Calu3 (cell line): ENCODE measurements around the gene BTC. TPM values are rescaled to one million over a fixed set of nuclear protein-coding genes. Genes with fewer than 3 reads are reported as not detected.
A peak's percentile ranks its signal among the peaks of the same experiment; 100 is the strongest.

ENCODE experiments used
- BruUV-seq: library from RNA; stranded (reverse); fragments of 400-500 nt; replicated peaks from 2 replicates; lab custom pipeline; 2021; lab: Mats Ljungman, UMichigan
- CTCF ChIA-PET: fragments of 300-600 bp; sonication (Branson Sonifier 250); formaldehyde crosslinking; loops from one replicate; lab custom pipeline; 2022; ENCODE audit warnings: antibody characterized with exemption; lab: Charles Lee
- DNase-seq: peaks from one replicate; pipeline ENCODE4 v3.0.0; 2022
- H3K27ac Mint-ChIP-seq: one replicate; pipeline ENCODE4 v1.8.0; 2022; ENCODE audit warnings: mixed read lengths; ENCODE audit not compliant: unreplicated experiment
- H3K27me3 Mint-ChIP-seq: one replicate; pipeline ENCODE4 v1.8.0; 2022; ENCODE audit warnings: mixed read lengths; ENCODE audit not compliant: unreplicated experiment
- H3K36me3 Mint-ChIP-seq: one replicate; pipeline ENCODE4 v1.8.0; 2022; ENCODE audit warnings: mild to moderate bottlenecking, moderate library complexity, mixed read lengths; ENCODE audit not compliant: insufficient read depth, unreplicated experiment
- H3K4me1 Mint-ChIP-seq: one replicate; pipeline ENCODE4 v1.8.0; 2022; ENCODE audit warnings: mild to moderate bottlenecking, low read depth, mixed read lengths; ENCODE audit not compliant: unreplicated experiment
- H3K4me3 Mint-ChIP-seq: one replicate; pipeline ENCODE4 v1.8.0; 2022; ENCODE audit warnings: mild to moderate bottlenecking, low read depth, moderate library complexity, mixed read lengths; ENCODE audit not compliant: unreplicated experiment
- H3K9me3 Mint-ChIP-seq: one replicate; pipeline ENCODE4 v1.8.0; 2022; ENCODE audit warnings: low read depth, mixed read lengths; ENCODE audit not compliant: unreplicated experiment
- intact Hi-C: fragments of 100-400 bp; cut with micrococcal nuclease; formaldehyde crosslinking; loops from one replicate; pipeline ENCODE4 v1.10.0; 2022; ENCODE audit not compliant: unreplicated experiment
- total RNA-seq: library from RNA; stranded (reverse); gene quantifications from 2 replicates; pipeline ENCODE4 v1.2.3, GENCODE V29; 2022
- TF ChIP-seq, protein P1 (sequence below): fragments of 200-600 bp; IDR thresholded peaks from one replicate; pipeline ENCODE4 v1.8.0; 2022; ENCODE audit warnings: antibody characterized with exemption; ENCODE audit not compliant: unreplicated experiment

The BTC gene
- total RNA-seq, 1 experiment from 2014 or later = 8.1 TPM

DNA sequence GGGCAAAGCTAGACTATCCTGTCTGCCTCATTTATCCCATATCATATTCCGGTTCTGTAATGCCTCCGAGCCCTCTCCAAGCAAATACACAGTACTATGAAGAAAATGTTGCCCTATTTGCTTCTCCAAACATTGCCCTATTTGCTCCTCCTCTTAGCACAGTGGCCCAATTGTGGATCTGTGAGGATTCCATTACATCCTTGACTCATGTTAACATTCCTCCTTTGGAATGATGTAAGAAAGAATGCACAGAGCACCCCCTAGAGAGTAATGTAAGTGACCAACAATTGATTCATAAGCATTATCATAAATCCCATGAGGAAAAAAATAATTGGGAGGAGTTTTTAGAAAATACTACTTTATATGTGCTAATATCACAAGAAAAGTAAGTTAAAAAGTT lies 11.3 kb upstream of the BTC start:
- TF ChIP-seq, protein P1, sequence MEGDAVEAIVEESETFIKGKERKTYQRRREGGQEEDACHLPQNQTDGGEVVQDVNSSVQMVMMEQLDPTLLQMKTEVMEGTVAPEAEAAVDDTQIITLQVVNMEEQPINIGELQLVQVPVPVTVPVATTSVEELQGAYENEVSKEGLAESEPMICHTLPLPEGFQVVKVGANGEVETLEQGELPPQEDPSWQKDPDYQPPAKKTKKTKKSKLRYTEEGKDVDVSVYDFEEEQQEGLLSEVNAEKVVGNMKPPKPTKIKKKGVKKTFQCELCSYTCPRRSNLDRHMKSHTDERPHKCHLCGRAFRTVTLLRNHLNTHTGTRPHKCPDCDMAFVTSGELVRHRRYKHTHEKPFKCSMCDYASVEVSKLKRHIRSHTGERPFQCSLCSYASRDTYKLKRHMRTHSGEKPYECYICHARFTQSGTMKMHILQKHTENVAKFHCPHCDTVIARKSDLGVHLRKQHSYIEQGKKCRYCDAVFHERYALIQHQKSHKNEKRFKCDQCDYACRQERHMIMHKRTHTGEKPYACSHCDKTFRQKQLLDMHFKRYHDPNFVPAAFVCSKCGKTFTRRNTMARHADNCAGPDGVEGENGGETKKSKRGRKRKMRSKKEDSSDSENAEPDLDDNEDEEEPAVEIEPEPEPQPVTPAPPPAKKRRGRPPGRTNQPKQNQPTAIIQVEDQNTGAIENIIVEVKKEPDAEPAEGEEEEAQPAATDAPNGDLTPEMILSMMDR = no peak
- peak; percentile 10 for DNase-seq
- Mint-ChIP-seq H3K27ac (no peak overlapping the region), H3K27me3 (no peaks in the 10 kb centered on the region), H3K9me3 (no peaks in the 10 kb centered on the region), H3K4me1 (no peaks in the 10 kb centered on the region), H3K36me3 (no peaks in the 10 kb centered on the region), H3K4me3 (no peak overlapping the region)
- intact Hi-C loops = no loop called here
- CTCF ChIA-PET = interaction anchor here (0.6 kb wide), 1 partner anchor 983 kb away, joined by 7 read pairs; no protein-coding TSS in a partner anchor
- BruUV-seq = no TSS peak

DNA sequence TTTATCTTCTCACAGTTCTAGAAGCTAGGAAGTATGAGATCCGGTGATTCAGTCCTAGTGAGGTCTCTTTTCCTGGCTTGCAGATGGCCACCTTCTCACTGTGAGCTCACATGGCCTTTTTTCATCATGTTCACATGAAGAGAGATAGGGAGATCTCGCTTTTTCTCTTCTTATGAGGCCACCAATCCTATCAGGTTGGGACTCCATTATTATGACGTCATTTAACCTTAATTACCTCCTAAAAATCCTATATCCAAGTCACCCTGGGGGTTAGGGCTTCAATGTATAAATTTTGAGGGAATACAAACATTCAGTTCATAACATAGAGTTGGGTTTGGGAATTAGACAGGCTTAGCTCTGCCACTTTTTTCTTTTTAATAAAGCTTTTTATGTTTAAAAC lies 6.0 kb upstream of the BTC start:
- Mint-ChIP-seq H3K4me3 (no peak overlapping the region), H3K27ac (no peak overlapping the region), H3K27me3 (no peaks in the 10 kb centered on the region), H3K9me3 (no peaks in the 10 kb centered on the region), H3K36me3 (no peaks in the 10 kb centered on the region), H3K4me1 (no peaks in the 10 kb centered on the region)
- intact Hi-C loops = no loop called here
- CTCF ChIA-PET = interaction anchor here (0.6 kb wide), 1 partner anchor 16 kb away, joined by 3 read pairs; no protein-coding TSS in a partner anchor
- no TSS peak for BruUV-seq
- TF ChIP-seq, protein P1 = no peak
- DNase-seq = no peak

DNA sequence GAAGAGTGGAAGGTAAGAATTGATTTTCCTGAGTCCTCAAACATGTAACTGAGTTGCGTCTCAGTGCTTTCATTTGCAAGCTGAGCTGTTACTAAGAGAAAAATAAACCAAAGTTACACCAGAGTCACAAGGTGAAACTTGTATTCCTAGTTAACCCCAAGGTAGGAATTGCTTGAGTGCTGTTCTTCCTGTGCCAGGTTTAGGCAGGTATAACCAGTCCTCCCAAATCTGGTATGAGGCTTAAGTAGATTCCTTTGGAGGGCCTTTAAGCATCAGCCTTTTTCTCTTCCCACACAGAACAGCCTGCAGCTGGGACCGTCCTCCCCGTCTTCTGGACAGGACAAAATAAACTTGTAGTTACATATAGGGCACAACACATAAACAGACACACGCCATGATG lies 2.3 kb upstream of the BTC start:
- no TSS peak for BruUV-seq
- no peak for DNase-seq
- CTCF ChIA-PET = no interaction called here
- TF ChIP-seq, protein P1 = no peak
- Mint-ChIP-seq H3K4me3 (no peak overlapping the region), H3K27ac (no peak overlapping the region), H3K36me3 (peaks cover 14% of the 10 kb centered on the region), H3K9me3 (no peaks in the 10 kb centered on the region), H3K27me3 (no peaks in the 10 kb centered on the region), H3K4me1 (peaks cover 14% of the 10 kb centered on the region)
- intact Hi-C loops = loop anchor here (10.0 kb wide), 1 partner anchor 472 kb away; no protein-coding TSS in a partner anchor

DNA sequence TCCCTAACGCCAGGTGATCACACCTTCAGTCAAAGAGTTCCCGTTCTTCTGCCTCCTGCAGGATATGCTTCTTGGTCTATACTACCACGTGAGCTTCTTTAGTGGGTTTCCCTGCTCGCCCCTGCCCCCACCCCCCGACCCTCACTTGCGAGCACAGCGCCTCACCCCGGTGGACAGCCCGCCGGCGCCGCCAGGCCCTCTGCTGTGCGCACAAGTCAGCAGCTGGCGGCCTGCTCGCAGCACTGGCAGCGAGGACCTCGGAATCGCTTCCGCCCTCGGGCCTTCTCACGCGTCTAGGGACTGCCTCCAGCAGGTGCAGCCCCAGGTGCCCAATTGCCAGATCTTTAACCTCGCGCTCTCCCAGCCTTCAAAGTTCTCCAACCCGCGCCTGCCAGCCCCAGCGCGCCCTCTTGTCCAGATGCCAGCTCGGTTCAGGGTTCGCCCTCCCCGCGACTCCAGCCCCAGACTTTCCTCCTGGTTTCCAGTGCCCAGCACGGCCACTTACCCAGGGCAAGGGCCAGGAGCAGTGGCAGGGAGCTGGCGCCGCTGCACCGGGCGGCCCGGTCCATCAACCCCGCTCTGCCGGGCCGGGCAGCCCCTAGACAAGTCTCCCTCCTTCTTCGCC lies 454 bp downstream of the BTC start:
- H3K27me3 Mint-ChIP-seq = no peaks in the 10 kb centered on the region
- H3K27ac Mint-ChIP-seq = peak overlapping the region; percentile 85
- peaks cover 14% of the 10 kb centered on the region for H3K36me3 Mint-ChIP-seq
- BruUV-seq = no TSS peak
- TF ChIP-seq, protein P1 = no peak
- intact Hi-C loops = loop anchor here (5.0 to 10.0 kb wide), 2 partner anchors 117 to 469 kb away; no protein-coding TSS in a partner anchor
- DNase-seq = peak; percentile 75
- H3K4me1 Mint-ChIP-seq = peaks cover 14% of the 10 kb centered on the region
- no peaks in the 10 kb centered on the region for H3K9me3 Mint-ChIP-seq
- CTCF ChIA-PET = interaction anchor here (0.6 to 1.7 kb wide), 8 partner anchors 10 to 647 kb away, joined by 3 to 7 read pairs (median 4); no protein-coding TSS in a partner anchor
- H3K4me3 Mint-ChIP-seq = peak overlapping the region; percentile 93
